Measurements from ENCODE around the gene IRF5.

DNA sequence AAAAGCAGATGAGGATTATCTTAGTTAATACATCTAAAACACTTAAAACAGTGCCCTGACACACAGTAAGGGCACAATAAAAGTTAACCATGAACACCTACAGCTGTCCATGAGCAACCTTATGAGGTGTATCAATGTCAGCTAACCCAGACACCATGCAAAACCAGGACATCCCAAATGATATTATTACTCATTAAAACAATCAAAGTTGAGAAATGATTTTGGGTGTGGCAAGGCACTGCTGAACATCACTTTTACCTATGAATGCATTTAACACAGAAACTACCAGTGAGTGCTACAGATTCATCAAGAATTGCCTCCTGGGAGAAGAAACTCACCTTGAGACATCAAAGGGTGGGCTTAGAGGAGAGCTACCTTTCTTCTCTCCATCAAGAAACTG is 18.3 kb downstream of the IRF5 start:
- TF ChIP-seq, protein P1, sequence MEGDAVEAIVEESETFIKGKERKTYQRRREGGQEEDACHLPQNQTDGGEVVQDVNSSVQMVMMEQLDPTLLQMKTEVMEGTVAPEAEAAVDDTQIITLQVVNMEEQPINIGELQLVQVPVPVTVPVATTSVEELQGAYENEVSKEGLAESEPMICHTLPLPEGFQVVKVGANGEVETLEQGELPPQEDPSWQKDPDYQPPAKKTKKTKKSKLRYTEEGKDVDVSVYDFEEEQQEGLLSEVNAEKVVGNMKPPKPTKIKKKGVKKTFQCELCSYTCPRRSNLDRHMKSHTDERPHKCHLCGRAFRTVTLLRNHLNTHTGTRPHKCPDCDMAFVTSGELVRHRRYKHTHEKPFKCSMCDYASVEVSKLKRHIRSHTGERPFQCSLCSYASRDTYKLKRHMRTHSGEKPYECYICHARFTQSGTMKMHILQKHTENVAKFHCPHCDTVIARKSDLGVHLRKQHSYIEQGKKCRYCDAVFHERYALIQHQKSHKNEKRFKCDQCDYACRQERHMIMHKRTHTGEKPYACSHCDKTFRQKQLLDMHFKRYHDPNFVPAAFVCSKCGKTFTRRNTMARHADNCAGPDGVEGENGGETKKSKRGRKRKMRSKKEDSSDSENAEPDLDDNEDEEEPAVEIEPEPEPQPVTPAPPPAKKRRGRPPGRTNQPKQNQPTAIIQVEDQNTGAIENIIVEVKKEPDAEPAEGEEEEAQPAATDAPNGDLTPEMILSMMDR (IDR thresholded peaks at IDR 0.05): no peak
- TF ChIP-seq POLR2A (IDR thresholded peaks at IDR 0.05): no peak
